ENCODE data around the gene COX7B2.
A peak's percentile ranks its signal among the peaks of the same experiment; 100 is the strongest.

The COX7B2 gene, protein sequence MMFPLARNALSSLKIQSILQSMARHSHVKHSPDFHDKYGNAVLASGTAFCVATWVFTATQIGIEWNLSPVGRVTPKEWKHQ

GRCh38 chr4:46909078-46909477, at the start of gene COX7B2:
COX7B2 (minus strand) TSS chr4:46909245; CDS start chr4:46735192, 174,053 bp downstream.
- DNase-seq (ENCODE audit: low read depth, low spot score): no peak

DNA sequence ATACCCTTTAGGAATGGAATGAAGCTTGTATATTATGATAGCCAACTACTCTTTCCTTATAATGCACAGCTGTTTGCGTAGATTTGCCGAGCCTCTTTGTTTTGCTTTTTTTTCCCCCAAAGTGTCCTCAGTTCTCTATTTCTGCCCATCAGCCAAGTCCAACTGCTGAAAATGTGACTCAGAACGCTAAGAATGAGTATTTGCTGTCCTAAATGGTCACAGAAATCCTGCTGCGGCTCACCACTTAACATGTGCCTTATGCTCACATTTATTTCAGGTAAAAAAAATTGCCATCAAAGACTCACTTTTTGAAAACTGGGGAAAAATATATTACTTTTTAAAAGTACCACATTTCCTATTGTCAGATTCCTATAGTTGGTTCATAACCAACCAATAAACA, 47.4 kb upstream of the COX7B2 start:
- DNase-seq (ENCODE audit: low read depth, low spot score): no peak

DNA sequence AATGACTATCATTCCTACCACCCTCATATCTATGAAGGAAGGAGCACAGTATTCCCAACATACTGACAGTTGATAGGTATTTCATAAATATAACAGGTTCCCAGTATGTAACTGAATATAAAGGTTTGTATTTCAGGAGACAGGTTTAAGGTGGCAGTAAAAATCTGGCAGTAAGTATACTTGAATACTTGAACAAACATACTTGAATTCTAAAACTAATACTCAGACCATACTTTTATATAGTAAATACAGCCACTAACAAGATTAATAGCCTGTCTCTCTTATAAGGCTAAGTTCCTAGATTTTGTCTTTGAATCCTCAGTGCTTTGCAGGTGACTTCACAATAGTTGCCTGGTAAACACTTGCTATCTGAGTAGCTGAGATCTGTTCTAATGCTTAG, 46.6 kb upstream of the COX7B2 start:
- no peak for DNase-seq (ENCODE audit: low read depth, low spot score)

GRCh38 chr4:46954643-46955042, 45.6 kb upstream of the COX7B2 start:
- DNase-seq (ENCODE audit: low read depth, low spot score): no peak

DNA sequence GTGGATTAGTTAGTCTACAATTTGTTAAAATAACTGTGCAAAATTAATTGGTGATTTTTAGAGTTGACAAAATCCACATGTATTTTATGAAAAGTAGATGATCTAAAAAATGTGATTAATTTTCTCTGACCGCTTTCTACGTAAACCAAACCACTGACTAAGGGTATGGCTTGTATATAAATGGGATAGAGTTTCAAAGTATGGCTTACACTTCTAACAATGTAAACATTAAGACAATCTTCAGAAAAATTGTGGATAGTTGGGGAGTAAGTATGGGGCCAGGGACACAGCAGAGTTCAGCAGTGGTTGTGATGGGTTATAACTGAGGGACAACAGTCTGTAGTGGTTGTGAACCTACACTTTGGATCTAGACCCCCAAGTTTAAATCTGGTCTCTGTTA, 44.5 kb upstream of the COX7B2 start:
- DNase-seq (ENCODE audit: low read depth, low spot score): no peak

DNA sequence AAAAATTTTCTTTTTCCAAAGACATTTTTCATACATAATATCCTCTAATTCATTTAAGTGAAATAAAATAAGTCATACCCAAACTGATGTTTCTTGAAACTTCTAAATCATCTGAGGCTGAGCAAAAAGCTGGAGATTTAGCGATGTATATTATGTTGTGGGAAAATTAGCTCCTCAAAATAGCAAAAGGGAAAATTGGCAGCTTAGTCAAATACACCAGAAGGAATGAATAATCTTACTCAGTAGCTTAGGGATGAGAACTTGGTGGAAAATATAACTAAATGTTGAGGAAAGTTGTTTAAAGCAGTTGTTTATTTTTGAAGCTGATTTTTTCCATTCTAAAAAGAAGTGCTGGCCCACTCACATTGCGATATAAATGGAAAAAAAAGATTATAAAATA, 43.4 kb upstream of the COX7B2 start:
- DNase-seq (ENCODE audit: low read depth, low spot score): no peak

DNA sequence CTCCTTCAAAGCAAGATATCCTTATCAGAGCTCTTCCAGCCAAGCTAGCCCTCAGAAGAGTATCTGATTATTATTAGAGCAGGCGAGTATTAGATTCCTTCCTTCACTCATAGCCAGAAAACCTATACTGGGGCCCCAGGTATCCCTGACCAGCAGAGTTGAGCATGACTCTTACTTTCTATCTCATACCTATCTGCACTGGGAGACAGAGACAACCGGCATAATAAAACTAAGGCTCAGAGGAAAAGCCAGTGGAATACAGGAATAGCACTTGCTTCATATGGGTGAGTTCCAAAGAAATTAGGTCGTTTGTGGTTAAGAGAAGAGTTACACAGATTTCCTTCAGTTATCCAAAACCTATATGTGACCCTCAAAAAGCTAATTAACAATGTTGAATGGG, 41.8 kb upstream of the COX7B2 start:
- DNase-seq (ENCODE audit: low read depth, low spot score): no peak

DNA sequence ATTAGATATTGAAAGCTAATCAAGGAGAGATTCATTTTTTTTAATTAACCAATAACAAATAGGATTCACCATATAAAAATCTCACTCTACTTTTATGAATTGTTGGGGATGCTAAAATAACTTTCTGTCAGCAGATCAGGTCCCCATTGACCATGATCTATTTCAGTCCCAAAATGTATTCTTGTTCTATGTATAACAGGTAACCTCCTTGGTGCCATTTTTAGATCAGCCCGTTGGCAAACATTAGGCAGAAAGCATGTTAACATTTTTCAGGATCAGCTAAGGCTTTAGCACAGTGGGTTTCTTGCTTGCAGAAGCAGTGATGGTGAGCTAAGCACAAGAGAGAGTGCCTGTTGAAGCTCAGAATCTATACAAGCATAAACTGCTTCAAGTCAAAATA, 40.8 kb upstream of the COX7B2 start:
- DNase-seq (ENCODE audit: low read depth, low spot score): no peak

DNA sequence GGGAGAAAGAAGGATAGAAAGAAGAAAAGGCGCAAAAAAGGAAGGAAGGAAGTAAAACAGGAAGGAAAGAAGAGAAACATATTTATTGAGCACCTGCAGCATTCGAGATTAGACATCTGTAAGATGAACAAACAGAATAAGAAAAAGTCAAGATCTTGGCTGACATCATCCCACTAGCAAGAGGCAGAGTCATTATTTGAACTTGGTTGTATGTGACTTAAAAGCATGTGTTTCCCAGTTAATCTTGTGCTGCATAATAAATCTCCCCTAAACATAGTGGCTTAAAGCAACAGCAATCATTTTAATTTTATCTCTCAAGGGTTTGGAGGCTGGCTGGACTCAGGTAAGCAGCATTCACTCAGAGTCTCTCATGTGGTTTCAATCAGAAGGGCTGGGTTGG, 38.5 kb upstream of the COX7B2 start:
- DNase-seq (ENCODE audit: low read depth, low spot score): no peak

DNA sequence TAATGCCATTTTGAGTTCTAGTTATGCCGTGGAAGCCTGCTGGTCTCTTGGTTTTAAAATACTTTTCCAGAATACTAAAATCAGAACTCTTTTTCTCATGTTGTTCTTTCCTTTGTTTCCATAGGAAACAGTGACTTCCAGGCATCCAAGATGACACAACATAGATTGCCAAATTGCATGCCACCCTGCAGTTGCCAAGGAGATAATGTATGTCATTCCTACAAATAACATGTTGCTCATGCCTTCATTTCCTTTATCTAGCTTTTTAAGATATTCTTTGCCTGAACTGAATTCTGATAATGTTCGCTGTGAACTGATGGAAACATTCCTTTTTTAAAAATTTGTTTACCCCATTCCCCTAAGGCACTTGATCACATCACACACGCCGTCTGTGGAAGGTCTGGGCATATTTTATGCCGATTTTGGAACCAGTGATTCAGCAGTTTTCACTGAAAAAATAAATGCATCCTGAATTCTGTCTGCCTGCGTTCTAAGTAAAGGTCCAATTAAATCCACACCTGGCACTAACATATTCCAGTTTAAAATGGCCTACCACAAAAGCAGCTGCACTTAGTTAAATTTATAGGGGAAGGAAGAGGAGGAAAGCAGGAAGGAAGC, 38.0 kb upstream of the COX7B2 start:
- DNase-seq (ENCODE audit: low read depth, low spot score): peak; percentile 3

GRCh38 chr4:46945062-46945461, 36.0 kb upstream of the COX7B2 start:
- DNase-seq (ENCODE audit: low read depth, low spot score): no peak

DNA sequence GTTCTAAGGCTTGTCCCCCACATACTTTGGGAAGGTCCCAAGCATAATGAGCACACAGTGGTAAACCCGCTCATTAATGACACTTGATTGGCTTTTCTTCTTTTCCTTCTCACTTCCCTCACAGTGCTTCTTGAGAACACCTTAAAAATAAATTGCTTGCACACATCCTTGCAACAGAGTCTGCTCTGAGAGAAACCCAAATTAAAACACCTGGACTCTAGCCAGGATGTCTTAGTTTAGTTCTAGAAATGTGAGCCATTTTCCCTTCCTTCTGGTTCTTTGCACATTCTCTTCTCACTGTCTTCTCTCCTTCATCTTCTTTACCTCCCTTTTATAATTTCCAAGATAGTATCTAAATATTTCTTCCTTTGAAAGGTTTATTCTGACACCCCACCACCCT, 35.3 kb upstream of the COX7B2 start:
- DNase-seq (ENCODE audit: low read depth, low spot score): no peak

- peak; percentile 8 for DNase-seq (ENCODE audit: low read depth, low spot score)
Observed at GRCh38 chr4:46937493-46937892, 28.4 kb upstream of the COX7B2 start.

- no peak for DNase-seq (ENCODE audit: low read depth, low spot score)
Observed at GRCh38 chr4:46934726-46935125, 25.7 kb upstream of the COX7B2 start.

DNA sequence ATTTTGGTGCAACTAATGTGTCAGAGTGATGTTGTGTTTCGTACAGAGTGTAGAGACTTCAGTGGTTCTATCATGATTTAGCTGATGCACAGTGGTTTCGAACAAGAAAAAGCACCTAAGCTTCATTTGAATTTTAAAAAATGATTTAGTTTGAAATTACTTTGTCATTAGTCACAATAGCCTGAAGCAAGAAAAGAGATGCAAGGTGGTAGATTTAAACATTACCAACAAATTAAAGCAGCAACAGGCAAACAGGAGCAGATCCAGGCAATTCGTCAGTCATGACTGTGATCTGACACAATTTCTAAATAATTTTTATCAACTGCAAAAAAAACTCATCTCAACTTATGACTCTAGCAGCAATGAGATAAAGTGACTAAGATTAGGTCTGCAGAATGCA, 24.6 kb upstream of the COX7B2 start:
- DNase-seq (ENCODE audit: low read depth, low spot score): no peak

GRCh38 chr4:46931981-46932380, 22.9 kb upstream of the COX7B2 start:
- DNase-seq (ENCODE audit: low read depth, low spot score): peak; percentile 61

DNA sequence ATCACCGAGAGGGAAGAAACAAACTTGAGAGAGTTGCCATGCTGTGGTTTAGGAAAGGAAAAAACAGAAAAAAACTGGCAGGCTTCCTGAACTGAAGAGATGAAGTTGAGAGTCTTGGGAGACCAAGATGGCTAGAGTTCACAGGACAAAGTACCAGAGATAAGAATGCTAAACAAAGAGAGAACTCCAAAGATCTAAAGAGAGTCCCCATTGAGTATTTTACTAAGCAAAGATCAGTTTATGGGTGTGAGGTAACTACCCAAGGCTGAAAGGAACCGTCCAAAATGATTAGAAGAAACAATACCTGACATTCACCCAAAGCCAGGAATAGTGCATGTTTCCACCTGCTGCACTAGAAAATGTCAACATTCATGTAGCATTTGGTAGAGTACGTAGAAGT, 21.8 kb upstream of the COX7B2 start:
- DNase-seq (ENCODE audit: low read depth, low spot score): no peak

DNA sequence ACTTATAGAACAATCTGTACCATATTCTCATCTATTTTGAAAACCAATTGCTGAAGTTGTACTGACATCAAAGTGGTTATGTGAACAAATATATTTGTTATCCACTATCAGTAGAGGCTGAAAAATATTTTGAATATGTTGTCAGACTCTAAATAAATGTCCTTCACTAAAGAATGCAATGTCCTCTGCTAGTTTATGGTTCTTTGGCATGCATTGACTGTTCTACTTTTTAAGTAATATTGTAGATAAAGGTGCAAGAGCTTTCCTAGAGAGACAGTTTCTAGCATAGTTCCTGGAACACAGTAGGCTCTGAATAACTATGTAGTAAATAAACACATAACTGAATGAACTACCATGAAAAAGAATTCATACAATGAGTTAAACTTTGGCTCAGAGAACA, 18.2 kb upstream of the COX7B2 start:
- no peak for DNase-seq (ENCODE audit: low read depth, low spot score)

GRCh38 chr4:46924789-46925529, 15.9 kb upstream of the COX7B2 start:
- no peak for DNase-seq (ENCODE audit: low read depth, low spot score)

- DNase-seq (ENCODE audit: low read depth, low spot score): no peak
Observed at GRCh38 chr4:46922205-46922604, 13.2 kb upstream of the COX7B2 start.

GRCh38 chr4:46908148-46908547, 897 bp downstream of the COX7B2 start:
- no peak for DNase-seq (ENCODE audit: low read depth, low spot score)

DNA sequence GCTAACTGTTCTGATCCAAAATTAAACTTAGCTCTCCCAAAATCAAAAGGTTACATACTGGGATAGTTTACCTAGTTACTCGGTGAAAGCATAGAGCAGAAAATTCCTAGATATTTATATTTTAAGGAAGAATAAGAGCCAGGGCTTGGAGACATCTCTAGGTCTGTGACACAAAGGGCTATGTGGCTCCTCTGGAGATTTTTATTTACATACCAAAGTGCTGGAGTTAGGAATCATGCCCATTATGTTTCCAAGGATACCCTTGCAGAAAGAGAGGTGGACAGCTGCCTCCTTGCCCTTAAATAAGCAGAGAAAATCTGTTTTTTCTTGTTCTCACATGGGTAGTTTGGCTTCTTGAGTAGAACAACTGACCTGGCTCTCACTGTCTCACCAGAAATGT, 9.0 kb downstream of the COX7B2 start:
- no peak for DNase-seq (ENCODE audit: low read depth, low spot score)

- DNase-seq (ENCODE audit: low read depth, low spot score): no peak
Observed at GRCh38 chr4:46894826-46895225, 14.2 kb downstream of the COX7B2 start.
